ENCODE measurements around the gene UCHL5. TPM values are rescaled to one million over a fixed set of nuclear protein-coding genes. Genes with fewer than 3 reads are reported as not detected.
"Not testable (repeated sequence)": the region's sequence is repeated elsewhere in the genome, so short reads cannot be mapped to it uniquely, and the experiment has no call there.

The UCHL5 gene
- polyA plus RNA-seq, 1 donor from 2014 or later = 35.6 TPM

DNA sequence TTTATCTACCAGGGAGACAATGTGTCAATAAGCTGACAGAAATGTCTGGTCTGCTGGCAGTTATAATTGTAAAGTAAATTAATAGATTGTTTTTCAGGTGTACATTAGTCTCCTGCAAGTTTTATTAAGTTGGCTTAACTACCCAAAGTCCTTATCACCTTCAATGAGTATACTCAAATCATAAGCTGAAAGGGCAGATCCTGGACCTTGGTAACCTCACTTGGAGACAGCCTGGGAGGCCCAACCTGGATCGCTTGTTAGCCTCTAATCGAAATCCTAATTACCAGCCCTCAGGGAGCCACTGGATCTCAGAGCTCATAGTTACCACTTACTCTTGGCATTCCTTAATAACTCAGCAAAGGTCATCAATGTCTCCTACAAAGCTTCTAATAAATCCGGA lies 49.7 kb downstream of the UCHL5 start:
- no peak overlapping the region for H3K27ac Mint-ChIP-seq
- peaks cover 0 to 6% (median 0%) of the 10 kb centered on the region in 3 donors for H3K9me3 Mint-ChIP-seq
- no peaks in the 10 kb centered on the region for H3K27me3 Mint-ChIP-seq
- peaks cover 9% of the 10 kb centered on the region for H3K36me3 Mint-ChIP-seq
- H3K4me3 Mint-ChIP-seq = no peak overlapping the region
- peaks cover 0 to 2% (median 0%) of the 10 kb centered on the region in 3 donors for H3K4me1 Mint-ChIP-seq

GRCh38 chr1:193005785-193006184 lies 53.4 kb downstream of the UCHL5 start:
- Mint-ChIP-seq H3K4me3 (no peak overlapping the region), H3K27ac (peak overlapping the region in 1 of 3 donors; percentile 19), H3K27me3 (no peaks in the 10 kb centered on the region), H3K36me3 (peaks cover 29% of the 10 kb centered on the region), H3K4me1 (peaks cover 0 to 2% (median 2%) of the 10 kb centered on the region in 3 donors), H3K9me3 (peaks cover 1 to 9% (median 7%) of the 10 kb centered on the region in 3 donors)

DNA sequence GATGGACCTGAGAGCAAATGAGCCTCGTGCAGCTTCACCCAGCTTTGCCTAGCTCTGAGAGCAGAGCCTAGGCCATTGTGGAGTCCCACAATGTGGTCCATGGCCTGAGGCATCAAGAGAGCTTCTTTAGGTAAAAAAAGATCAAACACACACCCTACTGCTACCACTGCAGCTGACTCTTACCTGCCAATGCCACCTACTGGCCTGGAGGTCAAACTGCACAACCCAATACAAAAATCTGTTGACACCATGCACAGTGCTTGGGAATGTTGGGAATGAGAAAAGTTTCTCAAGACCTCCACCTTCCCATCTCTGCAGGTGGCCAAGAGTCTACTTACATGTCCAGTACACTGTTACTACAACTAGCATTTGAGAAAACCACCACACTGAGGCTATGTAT lies 60.6 kb downstream of the UCHL5 start:
- Mint-ChIP-seq H3K27me3 (no peaks in the 10 kb centered on the region), H3K27ac (no peak overlapping the region), H3K4me3 (no peak overlapping the region), H3K36me3 (peaks cover 43% of the 10 kb centered on the region), H3K4me1 (peaks cover 0 to 2% (median 0%) of the 10 kb centered on the region in 3 donors), H3K9me3 (peaks cover 1 to 7% (median 5%) of the 10 kb centered on the region in 3 donors)

DNA sequence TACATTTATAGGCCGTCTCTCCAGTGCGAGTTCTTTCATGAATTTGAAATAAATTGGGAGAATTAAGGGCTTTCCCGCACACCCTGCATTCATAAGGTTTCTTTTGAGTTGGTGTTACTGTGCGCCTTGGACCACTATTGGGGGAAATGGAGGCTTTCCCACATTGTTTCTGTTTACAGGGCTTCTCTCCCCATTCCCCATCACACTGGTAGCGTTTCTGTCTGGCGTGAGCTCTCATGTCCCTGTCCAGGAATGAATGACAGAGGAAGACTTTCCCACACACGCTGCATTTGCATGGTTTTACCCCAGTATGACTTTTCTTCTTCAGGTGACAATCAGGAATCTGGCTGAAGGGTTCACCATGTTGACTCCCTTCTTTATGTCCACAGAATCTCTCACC lies 65.0 kb downstream of the UCHL5 start:
- no peak overlapping the region for H3K4me3 Mint-ChIP-seq
- peaks cover 28% of the 10 kb centered on the region for H3K36me3 Mint-ChIP-seq
- H3K9me3 Mint-ChIP-seq = peaks cover 0 to 4% (median 0%) of the 10 kb centered on the region in 3 donors
- H3K4me1 Mint-ChIP-seq = no peaks in the 10 kb centered on the region
- H3K27me3 Mint-ChIP-seq = no peaks in the 10 kb centered on the region
- peak overlapping the region in 1 of 3 donors; percentile 63 for H3K27ac Mint-ChIP-seq

DNA sequence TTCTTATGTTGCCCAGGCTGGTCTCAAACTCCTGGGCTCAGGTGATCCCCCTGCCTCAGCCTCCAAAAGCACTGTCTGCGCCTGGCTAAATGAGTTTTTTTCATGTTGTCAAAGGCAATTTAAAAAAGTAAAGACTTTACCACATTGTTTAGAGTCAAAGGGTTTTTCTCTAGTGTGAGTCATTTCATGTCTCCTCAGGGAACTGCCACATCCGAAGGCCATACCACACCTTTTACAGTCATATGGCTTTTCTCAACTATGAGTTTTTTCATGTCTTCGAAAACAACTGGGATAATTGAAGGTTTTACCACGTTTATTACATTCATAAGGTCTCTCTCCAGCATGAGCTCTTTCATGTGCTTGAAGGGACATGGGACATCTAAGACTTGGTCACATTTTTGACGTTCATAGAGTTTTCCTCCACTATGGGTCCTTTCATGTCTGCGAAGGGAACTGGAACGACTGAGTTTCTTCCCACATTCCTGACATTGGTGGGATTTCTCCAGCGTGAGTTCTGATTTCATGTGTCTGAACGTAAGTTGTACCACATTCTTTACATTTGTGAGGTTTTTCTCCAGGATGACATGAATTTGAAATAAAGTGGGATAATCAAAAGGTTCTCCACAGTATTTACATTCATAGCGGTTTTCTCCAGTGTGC lies 65.6 kb downstream of the UCHL5 start:
- Mint-ChIP-seq H3K27me3 (no peaks in the 10 kb centered on the region), H3K9me3 (peaks cover 0 to 4% (median 0%) of the 10 kb centered on the region in 3 donors), H3K4me3 (no peak overlapping the region), H3K36me3 (peaks cover 24% of the 10 kb centered on the region), H3K27ac (no peak overlapping the region), H3K4me1 (no peaks in the 10 kb centered on the region)

- not testable (repeated sequence) for H3K9me3 Mint-ChIP-seq, H3K36me3 Mint-ChIP-seq, H3K4me3 Mint-ChIP-seq, H3K27me3 Mint-ChIP-seq, H3K4me1 Mint-ChIP-seq
- peak overlapping the region in 1 of 3 donors; percentile 40 for H3K27ac Mint-ChIP-seq
These were observed 72.3 kb downstream of the UCHL5 start for GRCh38 chr1:192986748-192987334.

DNA sequence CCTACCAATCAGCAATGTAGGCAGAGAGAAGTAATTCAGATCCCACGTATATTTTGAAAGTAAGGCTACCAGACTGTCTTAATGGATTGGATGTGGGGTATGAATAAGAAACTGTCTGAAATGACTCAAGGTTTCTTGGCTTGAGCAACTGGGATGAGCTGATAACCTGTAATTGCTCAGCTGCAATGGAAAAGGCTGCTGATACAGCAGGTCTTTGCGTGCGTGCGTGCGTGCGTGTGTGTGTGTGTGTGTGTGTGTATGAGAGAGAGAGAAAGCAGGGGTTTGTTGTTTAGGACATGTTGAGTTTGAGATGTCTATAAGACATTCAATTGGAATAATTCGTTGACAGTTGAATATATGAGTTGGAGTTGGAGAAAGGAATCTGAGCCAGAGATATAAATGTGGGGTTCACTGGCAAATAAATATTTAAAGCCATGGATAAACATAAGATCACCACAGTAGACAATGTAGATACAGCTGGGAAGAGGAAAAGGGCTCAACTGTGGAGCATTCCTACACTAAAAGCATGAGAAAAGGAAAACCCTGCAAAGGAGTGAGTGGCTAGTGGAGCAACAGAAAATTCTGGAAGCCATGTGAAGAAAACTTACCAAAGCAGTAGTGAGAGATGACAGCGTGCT lies 72.9 kb downstream of the UCHL5 start:
- no peak overlapping the region for H3K4me3 Mint-ChIP-seq

GRCh38 chr1:192984080-192984479 lies 75.1 kb downstream of the UCHL5 start:
- Mint-ChIP-seq H3K4me1 (no peaks in the 10 kb centered on the region), H3K9me3 (no peaks in the 10 kb centered on the region), H3K27me3 (no peaks in the 10 kb centered on the region), H3K4me3 (no peak overlapping the region), H3K27ac (no peak overlapping the region), H3K36me3 (peaks cover 2% of the 10 kb centered on the region)

More for the DNA sequence above, 72.9 kb downstream of the UCHL5 start:
- H3K9me3 Mint-ChIP-seq = no peaks in the 10 kb centered on the region
- no peaks in the 10 kb centered on the region for H3K27me3 Mint-ChIP-seq
- peaks cover 2% of the 10 kb centered on the region for H3K36me3 Mint-ChIP-seq
- H3K27ac Mint-ChIP-seq = peak overlapping the region in 1 of 3 donors; percentile 40
- no peaks in the 10 kb centered on the region for H3K4me1 Mint-ChIP-seq

GRCh38 chr1:192983349-192983980 lies 75.7 kb downstream of the UCHL5 start:
- no peak overlapping the region for H3K27ac Mint-ChIP-seq
- H3K27me3 Mint-ChIP-seq = no peaks in the 10 kb centered on the region
- H3K4me1 Mint-ChIP-seq = no peaks in the 10 kb centered on the region
- H3K9me3 Mint-ChIP-seq = no peaks in the 10 kb centered on the region
- H3K4me3 Mint-ChIP-seq = no peak overlapping the region
- peaks cover 4% of the 10 kb centered on the region for H3K36me3 Mint-ChIP-seq

- Mint-ChIP-seq H3K27ac (no peak overlapping the region), H3K9me3 (no peaks in the 10 kb centered on the region), H3K4me1 (no peaks in the 10 kb centered on the region), H3K27me3 (no peaks in the 10 kb centered on the region), H3K36me3 (peaks cover 4% of the 10 kb centered on the region), H3K4me3 (no peak overlapping the region)
These were observed 78.3 kb downstream of the UCHL5 start for GRCh38 chr1:192980856-192981255.

GRCh38 chr1:192980334-192980733 lies 78.8 kb downstream of the UCHL5 start:
- H3K36me3 Mint-ChIP-seq, H3K4me3 Mint-ChIP-seq, H3K9me3 Mint-ChIP-seq, H3K4me1 Mint-ChIP-seq, H3K27me3 Mint-ChIP-seq: not testable (repeated sequence)
- H3K27ac Mint-ChIP-seq = peak overlapping the region in 1 of 3 donors; percentile 66

DNA sequence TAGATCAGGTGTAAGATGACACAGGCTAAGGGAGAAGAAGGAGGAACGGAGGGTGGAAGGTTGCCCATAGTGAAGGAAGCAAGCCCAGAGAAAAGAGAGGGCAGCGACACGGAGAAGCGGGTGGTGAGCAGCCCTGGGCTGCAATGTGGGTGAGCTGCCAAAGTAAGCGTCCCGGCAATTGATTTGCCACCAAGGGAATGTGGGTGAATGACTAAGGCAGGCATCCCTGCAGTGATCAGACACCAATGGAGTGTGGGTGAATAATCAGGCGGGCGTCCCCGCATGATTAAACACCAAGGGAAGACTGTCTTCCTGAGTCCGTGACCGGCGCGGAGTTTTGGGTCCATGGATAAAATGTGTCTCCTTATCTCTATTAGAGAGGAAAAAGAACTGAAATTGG lies 79.6 kb downstream of the UCHL5 start:
- Mint-ChIP-seq H3K27me3 (no peaks in the 10 kb centered on the region), H3K4me3 (no peak overlapping the region), H3K36me3 (peaks cover 4% of the 10 kb centered on the region), H3K4me1 (no peaks in the 10 kb centered on the region), H3K9me3 (no peaks in the 10 kb centered on the region), H3K27ac (no peak overlapping the region)

DNA sequence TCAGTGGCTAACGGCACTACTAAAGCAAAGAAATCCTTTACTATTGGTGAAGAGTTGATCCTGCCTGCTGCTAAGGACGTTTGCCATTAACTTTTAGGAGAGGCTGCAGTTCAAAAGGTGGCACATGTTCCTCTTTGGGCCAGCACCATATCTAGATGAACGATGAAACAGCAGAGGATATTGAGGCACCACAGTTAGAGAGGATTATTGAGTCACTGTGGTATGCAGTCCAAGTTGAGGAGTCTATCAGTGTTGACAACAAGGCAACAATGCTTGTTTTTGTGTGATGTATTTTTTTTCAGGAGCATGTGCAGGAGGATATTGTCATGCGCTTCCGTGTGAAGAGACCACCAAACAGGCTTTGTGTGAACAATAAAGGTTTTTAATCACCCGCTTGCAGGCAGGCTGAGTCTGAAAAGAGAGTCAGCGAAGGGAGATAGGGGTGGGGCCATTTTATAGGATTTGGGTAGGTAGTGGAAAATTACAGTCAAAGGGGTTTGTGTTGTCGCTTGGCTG lies 80.9 kb downstream of the UCHL5 start:
- Mint-ChIP-seq H3K9me3 (no peaks in the 10 kb centered on the region), H3K27me3 (no peaks in the 10 kb centered on the region), H3K27ac (peak overlapping the region in 1 of 3 donors; percentile 12), H3K36me3 (peaks cover 4% of the 10 kb centered on the region), H3K4me3 (no peak overlapping the region), H3K4me1 (no peaks in the 10 kb centered on the region)

DNA sequence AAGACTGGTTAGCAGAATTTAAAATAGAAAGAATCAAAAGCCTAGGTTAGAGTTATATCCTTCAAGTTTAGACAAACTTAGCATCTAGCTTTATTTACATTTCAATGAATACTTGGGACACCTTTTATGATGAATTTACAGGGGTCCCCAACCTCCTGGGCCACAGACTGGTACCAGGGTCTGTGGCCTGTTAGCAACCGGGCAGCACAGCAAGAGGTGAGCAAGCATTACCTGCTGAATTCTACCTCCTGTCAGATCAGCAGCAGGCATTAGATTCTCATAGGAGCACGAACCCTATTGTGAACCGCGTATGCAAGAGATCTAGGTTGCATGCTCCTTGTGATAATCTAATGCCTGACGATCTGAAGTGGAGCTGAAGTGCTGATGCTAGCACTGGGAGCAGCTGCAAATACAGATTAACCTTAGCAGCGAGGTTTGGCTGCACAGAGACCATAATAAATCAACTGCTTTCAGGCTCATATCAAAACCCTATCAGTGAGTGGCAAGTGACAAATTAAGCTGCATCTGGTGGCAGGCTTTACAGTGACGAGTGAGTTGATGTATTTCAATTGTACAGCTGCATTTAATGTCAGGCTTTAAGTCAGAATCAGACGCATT lies 82.0 kb downstream of the UCHL5 start:
- Mint-ChIP-seq H3K27me3 (no peaks in the 10 kb centered on the region), H3K36me3 (peaks cover 4% of the 10 kb centered on the region), H3K4me1 (no peaks in the 10 kb centered on the region), H3K27ac (no peak overlapping the region), H3K4me3 (no peak overlapping the region), H3K9me3 (no peaks in the 10 kb centered on the region)

GRCh38 chr1:192976576-192976975 lies 82.6 kb downstream of the UCHL5 start:
- Mint-ChIP-seq H3K4me1 (no peaks in the 10 kb centered on the region), H3K27ac (no peak overlapping the region), H3K9me3 (no peaks in the 10 kb centered on the region), H3K36me3 (peaks cover 4% of the 10 kb centered on the region), H3K27me3 (no peaks in the 10 kb centered on the region), H3K4me3 (no peak overlapping the region)

Data from IgD-negative memory B cell (primary cell).